ENCODE measurements around the gene FOXA2. TPM values are rescaled to one million over a fixed set of nuclear protein-coding genes. Genes with fewer than 3 reads are reported as not detected.

Gene FOXA2
- total RNA-seq, 2 experiments from 2014 or later = not detected

- no peak overlapping the region for H3K27ac Mint-ChIP-seq
- no peaks in the 10 kb centered on the region for H3K36me3 Mint-ChIP-seq (ENCODE audit: low read depth)
- DNase-seq (no peak), ATAC-seq (ENCODE audit: poor library complexity) (no peak)
- Histone ChIP-seq H3K27me3 (ENCODE audit: control insufficient read depth in 1 of 2, insufficient read depth in 2 of 2, low read length in 2 of 2) (peaks cover 71 to 93% of the 10 kb centered on the region in 2 experiments), H3K9me3 (ENCODE audit: control insufficient read depth in 1 of 2, insufficient read depth in 1 of 2, low read length in 2 of 2) (peaks cover 3 to 31% of the 10 kb centered on the region in 2 experiments), H3K4me1 (ENCODE audit: insufficient read depth, low read length) (no peaks in the 10 kb centered on the region), H3K27ac (ENCODE audit: low read depth in 1 of 2, low read length in 2 of 2) (no peak overlapping the region), H3K4me3 (ENCODE audit: low read length) (no peak overlapping the region), H3K36me3 (ENCODE audit: insufficient read depth, low read length) (no peaks in the 10 kb centered on the region)
- POLR2A ChIA-PET = no interaction called here
- no peaks in the 10 kb centered on the region for H3K4me1 Mint-ChIP-seq (ENCODE audit: low read depth)
- H3K9me3 Mint-ChIP-seq = peaks cover 2% of the 10 kb centered on the region
- CTCF ChIA-PET = no interaction called here
- intact Hi-C loops (cut with DNase I, micrococcal nuclease) = no loop called here
- peaks cover 89% of the 10 kb centered on the region for H3K27me3 Mint-ChIP-seq
- no peak overlapping the region for H3K4me3 Mint-ChIP-seq
- no peak for TF ChIP-seq CTCF (IDR thresholded peaks at IDR 0.05)
Observed at GRCh38 chr20:22572023-22572422, 12.3 kb downstream of the FOXA2 start.

- ATAC-seq (ENCODE audit: poor library complexity) = no peak
- H3K4me1 ChIP-seq (ENCODE audit: insufficient read depth, low read length) = no peaks in the 10 kb centered on the region
- Mint-ChIP-seq H3K4me1 (ENCODE audit: low read depth) (no peaks in the 10 kb centered on the region), H3K27me3 (peaks cover 92% of the 10 kb centered on the region), H3K9me3 (peaks cover 2% of the 10 kb centered on the region), H3K36me3 (ENCODE audit: low read depth) (no peaks in the 10 kb centered on the region), H3K4me3 (no peak overlapping the region), H3K27ac (no peak overlapping the region)
- peaks cover 52 to 75% of the 10 kb centered on the region in 2 experiments for H3K27me3 ChIP-seq (ENCODE audit: control insufficient read depth in 1 of 2, insufficient read depth in 2 of 2, low read length in 2 of 2)
- intact Hi-C loops (cut with DNase I, micrococcal nuclease) = no loop called here
- ChIA-PET CTCF (no interaction called here), POLR2A (no interaction called here)
- TF ChIP-seq CTCF (IDR thresholded peaks at IDR 0.05) = no peak
- no peak overlapping the region for H3K27ac ChIP-seq (ENCODE audit: low read depth in 1 of 2, low read length in 2 of 2)
- H3K36me3 ChIP-seq (ENCODE audit: insufficient read depth, low read length) = no peaks in the 10 kb centered on the region
- H3K4me3 ChIP-seq (ENCODE audit: low read length) = no peak overlapping the region
- no peak for DNase-seq
- H3K9me3 ChIP-seq (ENCODE audit: control insufficient read depth in 1 of 2, insufficient read depth in 1 of 2, low read length in 2 of 2) = peaks cover 6 to 16% of the 10 kb centered on the region in 2 experiments
Observed at GRCh38 chr20:22569353-22569752, 15.0 kb downstream of the FOXA2 start.

- Histone ChIP-seq H3K4me3 (ENCODE audit: low read length) (no peak overlapping the region), H3K27ac (ENCODE audit: low read depth in 1 of 2, low read length in 2 of 2) (no peak overlapping the region), H3K4me1 (ENCODE audit: insufficient read depth, low read length) (no peaks in the 10 kb centered on the region), H3K27me3 (ENCODE audit: control insufficient read depth in 1 of 2, insufficient read depth in 2 of 2, low read length in 2 of 2) (peaks cover 56 to 77% of the 10 kb centered on the region in 2 experiments), H3K9me3 (ENCODE audit: control insufficient read depth in 1 of 2, insufficient read depth in 1 of 2, low read length in 2 of 2) (peaks cover 6 to 16% of the 10 kb centered on the region in 2 experiments), H3K36me3 (ENCODE audit: insufficient read depth, low read length) (no peaks in the 10 kb centered on the region)
- intact Hi-C loops (cut with DNase I, micrococcal nuclease) = no loop called here
- no peak overlapping the region for H3K27ac Mint-ChIP-seq
- TF ChIP-seq CTCF (IDR thresholded peaks at IDR 0.05) = no peak
- ChIA-PET CTCF (no interaction called here), POLR2A (no interaction called here)
- no peaks in the 10 kb centered on the region for H3K4me1 Mint-ChIP-seq (ENCODE audit: low read depth)
- peaks cover 2% of the 10 kb centered on the region for H3K9me3 Mint-ChIP-seq
- no peak for ATAC-seq (ENCODE audit: poor library complexity)
- no peak overlapping the region for H3K4me3 Mint-ChIP-seq
- peaks cover 93% of the 10 kb centered on the region for H3K27me3 Mint-ChIP-seq
- H3K36me3 Mint-ChIP-seq (ENCODE audit: low read depth) = no peaks in the 10 kb centered on the region
- no peak for DNase-seq
Observed at GRCh38 chr20:22568872-22569344, 15.5 kb downstream of the FOXA2 start.

Data from CD4-positive, alpha-beta T cell (primary cell).